Spleen (tissue), 7 donors: Measurements from ENCODE around the gene IFT52.
"Not testable (repeated sequence)": the region's sequence is repeated elsewhere in the genome, so short reads cannot be mapped to it uniquely, and the experiment has no call there.

Experiments
- POLR2A ChIP-seq, 3 donors: fragments of 450-650 bp; IDR thresholded peaks; one replicate each; pipeline ENCODE4 v1.5.1; 2017; ENCODE audit warnings: antibody characterized with exemption in 3 of 3, mild to moderate bottlenecking in 1 of 3
- POLR2AphosphoS5 ChIP-seq, 3 donors: sonication (generic); formaldehyde crosslinking; IDR thresholded peaks; one replicate each; pipeline ENCODE4 v1.5.1; 2017; ENCODE audit warnings: antibody characterized with exemption in 3 of 3
- TF ChIP-seq, protein P1 (sequence below), 11 experiments: fragments of 200-600 bp in 7 of 11; fragments of 450-650 bp in 4 of 11; sonication (generic) in 4 of 11; IDR thresholded peaks in 8 of 11; conservative IDR thresholded peaks in 3 of 11; 1 replicate in 7 of 11; 2 replicates in 4 of 11; pipeline versions ENCODE4 v1.4.0 to v1.8.0; 2016 to 2021; ENCODE audit warnings: antibody characterized with exemption in 11 of 11, inconsistent platforms in 4 of 11, mild to moderate bottlenecking in 1 of 11
- donor health status: DM: no; HTN: no; CAD: no; lungs with moderate emphysema.
- donor health status: DM: no; HTN: no; CAD: no.
- donor health status: DM: no; HTN: no; CAD: no.

GRCh38 chr20:43607278-43607677 is 16.5 kb downstream of the IFT52 start:
- TF ChIP-seq, protein P1, sequence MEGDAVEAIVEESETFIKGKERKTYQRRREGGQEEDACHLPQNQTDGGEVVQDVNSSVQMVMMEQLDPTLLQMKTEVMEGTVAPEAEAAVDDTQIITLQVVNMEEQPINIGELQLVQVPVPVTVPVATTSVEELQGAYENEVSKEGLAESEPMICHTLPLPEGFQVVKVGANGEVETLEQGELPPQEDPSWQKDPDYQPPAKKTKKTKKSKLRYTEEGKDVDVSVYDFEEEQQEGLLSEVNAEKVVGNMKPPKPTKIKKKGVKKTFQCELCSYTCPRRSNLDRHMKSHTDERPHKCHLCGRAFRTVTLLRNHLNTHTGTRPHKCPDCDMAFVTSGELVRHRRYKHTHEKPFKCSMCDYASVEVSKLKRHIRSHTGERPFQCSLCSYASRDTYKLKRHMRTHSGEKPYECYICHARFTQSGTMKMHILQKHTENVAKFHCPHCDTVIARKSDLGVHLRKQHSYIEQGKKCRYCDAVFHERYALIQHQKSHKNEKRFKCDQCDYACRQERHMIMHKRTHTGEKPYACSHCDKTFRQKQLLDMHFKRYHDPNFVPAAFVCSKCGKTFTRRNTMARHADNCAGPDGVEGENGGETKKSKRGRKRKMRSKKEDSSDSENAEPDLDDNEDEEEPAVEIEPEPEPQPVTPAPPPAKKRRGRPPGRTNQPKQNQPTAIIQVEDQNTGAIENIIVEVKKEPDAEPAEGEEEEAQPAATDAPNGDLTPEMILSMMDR (IDR thresholded peaks at IDR 0.05 in 8 of 11, conservative IDR thresholded peaks at IDR 0.05 in 3 of 11), result not testable (repeated sequence)
- not testable (repeated sequence) for TF ChIP-seq POLR2A, POLR2AphosphoS5 (IDR thresholded peaks at IDR 0.05)
